GM08714 (cell line): ENCODE results near the gene CCNI.
"Not testable (repeated sequence)": the region's sequence is repeated elsewhere in the genome, so short reads cannot be mapped to it uniquely, and the experiment has no call there.

ENCODE experiments used
- H3K4me3 ChIP-seq: fragments of 200-500 bp; sonication (Bioruptor generic); 2 replicates; pipeline ENCODE4 v1.5.1; 2014; ENCODE audit warnings: mild to moderate bottlenecking, low read length, inconsistent platforms
- ZNF274 ChIP-seq: IDR thresholded peaks from 2 replicates; pipeline ENCODE4 v1.6.1; 2012; ENCODE audit warnings: mild to moderate bottlenecking, low read depth, low read length

The CCNI gene

DNA sequence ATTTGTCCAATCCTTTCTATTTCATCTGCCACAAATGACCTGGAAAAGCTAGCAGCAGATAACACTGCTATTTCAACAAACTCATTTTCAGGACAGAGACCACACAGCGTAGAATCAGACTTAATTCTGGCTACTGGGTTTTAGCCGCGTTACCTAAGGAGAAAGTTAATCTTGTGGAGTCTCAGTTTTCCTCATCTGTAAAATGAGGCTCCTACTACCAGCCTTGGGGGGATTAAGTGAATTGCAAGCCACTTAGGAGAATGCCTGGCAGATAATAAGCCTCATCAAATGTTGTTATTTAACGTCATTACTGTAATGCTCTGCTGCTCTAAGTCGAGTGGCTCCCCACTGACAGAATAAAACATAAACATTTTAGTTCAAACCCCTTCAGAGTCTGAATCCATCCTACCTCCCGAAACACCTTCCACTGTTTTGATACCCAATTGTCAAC, 1.4 kb downstream of the CCNI start:
- no peak for TF ChIP-seq ZNF274
- H3K4me3 ChIP-seq, result peak overlapping the region; percentile 71

DNA sequence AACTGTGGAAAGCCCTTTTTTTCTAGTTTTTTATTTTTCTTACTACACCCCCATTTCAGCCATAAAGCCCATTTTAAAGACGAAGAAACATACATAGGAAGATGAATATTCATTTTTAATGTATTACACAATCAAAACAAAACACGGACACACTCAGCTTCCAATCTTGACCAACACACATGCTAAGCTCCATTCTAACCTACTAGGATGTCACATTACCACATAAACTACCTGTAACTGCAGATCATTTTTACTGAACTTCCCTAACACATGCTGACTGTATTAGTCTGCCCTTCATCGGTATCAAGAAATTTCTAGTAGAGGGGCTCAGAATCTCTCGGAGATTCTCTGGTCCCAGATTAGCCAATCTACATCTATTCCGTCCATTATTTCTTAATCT, 1.8 kb downstream of the CCNI start:
- H3K4me3 ChIP-seq, result peak overlapping the region; percentile 71
- TF ChIP-seq ZNF274, result no peak

DNA sequence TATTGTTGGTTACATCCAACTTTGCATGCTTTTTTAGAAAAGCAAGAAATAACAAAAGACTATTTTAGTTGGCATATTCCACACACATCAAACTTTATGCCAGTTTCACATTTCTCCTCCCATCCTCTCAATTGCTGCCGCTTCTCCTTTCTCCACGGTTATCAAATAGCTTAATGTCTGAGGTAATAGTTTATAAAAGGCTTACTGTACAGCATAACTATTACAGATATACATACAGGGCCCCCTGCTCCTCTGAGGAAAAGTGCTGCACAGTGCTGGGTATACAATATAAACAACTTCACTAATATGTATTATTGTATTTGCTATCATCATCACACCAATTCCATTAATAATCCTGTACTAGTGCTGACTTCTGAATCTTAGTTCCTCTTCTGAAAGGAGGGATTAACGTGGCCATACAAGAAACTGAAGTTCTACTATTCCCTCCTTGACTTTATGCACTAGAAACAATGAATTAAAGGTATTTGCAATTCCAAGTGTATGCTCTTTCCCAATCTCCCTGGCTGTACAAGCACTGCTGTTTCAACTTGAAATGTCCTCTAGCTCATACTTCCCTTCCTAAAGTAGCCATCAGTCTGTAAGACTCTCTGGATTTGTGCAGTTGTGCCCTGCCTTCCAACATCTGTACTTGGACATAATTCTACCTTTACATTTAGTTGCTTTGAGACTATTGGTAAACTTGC, 2.5 kb downstream of the CCNI start:
- peak overlapping the region; percentile 71; the same call in 1 of the 2 replicates for H3K4me3 ChIP-seq
- no peak for TF ChIP-seq ZNF274

DNA sequence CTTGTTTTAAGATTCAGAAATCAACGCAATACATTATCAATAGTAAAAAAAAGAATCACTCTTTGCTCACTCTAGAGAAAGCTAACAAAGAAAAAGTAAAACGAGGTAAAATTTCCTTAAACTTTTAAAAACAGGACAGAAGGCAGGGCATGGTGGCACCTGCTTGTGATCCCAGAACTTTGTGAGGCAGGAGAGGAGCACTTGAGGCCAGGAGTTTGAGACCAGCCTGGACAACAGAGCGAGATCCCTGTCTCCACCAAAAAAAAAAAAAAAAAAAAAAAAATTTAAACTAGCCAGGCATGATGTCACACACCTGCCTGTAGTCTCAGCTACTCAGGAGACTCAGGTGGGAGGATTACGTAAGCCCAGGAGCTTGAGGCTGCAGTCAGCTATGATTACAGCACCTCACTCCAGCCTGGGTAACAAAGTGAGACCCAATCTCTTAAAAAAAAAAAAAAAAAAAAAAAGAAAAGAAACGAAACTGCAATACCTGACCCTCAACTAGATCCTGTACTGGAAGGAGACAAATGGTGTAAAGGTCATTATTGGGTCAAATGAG, 3.5 kb downstream of the CCNI start:
- H3K4me3 ChIP-seq, result peak overlapping the region; percentile 25

DNA sequence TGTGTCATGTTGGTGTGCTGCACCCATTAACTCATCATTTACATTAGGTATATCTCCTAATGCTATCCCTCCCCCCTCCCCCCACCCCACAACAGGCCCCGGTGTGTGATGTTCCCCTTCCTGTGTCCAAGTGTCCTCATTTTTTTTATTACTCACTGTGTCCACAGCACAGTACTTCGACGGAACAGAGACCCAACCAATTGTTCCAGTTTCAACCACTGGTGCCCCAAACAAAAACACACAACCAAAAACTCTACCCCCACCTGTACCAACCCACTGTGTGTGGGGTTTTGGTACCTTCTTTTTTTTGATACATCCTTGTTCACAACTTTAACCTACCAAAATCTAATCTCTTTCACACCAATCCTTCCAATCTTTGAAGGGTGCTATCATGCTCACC, 6.3 kb downstream of the CCNI start:
- not testable (repeated sequence) for H3K4me3 ChIP-seq

More for the DNA sequence above, 3.5 kb downstream of the CCNI start:
- TF ChIP-seq ZNF274, result no peak

DNA sequence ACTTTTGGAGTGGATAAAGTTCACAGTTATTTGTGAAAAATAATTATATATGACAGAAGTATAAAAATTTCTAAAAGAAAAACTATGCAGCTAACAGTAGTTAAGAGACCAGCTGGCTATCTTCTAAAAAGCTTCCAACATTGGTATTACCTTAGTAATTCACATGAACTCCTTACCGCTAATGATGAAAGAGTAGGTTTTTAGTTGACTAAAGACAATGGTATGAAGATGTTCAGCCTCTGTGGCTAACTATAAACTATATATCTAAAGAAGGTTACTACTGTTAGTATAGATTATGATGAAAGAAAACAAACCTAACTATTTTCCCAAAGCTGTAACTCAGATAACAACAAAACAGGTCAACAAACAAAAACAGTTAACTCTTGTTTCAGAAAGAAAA, 10.4 kb downstream of the CCNI start:
- no peak for TF ChIP-seq ZNF274
- no peak overlapping the region for H3K4me3 ChIP-seq

DNA sequence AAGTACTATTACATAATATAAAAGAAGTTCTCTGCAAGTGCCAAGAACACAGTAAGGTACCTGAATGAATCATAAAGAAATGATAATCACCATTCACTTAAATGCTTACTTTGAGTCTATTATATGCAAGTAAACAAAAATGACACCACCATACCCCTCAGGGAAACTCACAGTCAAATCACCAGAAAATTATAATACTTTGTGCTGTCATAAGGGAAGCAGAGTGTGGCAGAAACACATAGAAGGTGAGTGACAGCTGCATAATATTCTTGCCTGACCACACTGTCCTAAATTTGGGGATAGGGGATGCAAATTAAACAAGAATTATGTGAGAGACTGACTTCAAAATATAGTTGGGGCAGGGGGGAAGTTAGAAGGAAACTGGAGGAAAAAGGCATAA, 12.9 kb downstream of the CCNI start:
- TF ChIP-seq ZNF274, result no peak
- H3K4me3 ChIP-seq, result no peak overlapping the region

DNA sequence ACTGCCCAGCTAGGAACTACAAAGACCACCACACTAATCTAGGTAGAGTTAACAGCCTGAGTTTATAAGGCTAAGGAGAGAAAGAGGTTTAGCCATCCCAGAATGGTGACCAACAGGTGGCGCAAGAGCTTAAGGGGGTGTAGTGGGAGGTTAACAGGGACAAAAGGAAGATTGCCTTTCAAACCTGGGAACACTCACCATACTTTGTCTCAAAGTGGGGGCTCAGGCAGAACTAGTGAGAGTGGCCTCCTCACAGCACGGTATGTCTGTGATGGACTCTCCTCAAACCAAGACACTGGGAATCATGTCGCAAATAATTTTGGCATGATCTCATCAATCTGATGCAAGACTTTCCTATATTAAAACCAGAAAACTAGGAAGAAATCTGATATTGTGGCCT, 23.4 kb downstream of the CCNI start:
- TF ChIP-seq ZNF274, result no peak
- no peak overlapping the region for H3K4me3 ChIP-seq

DNA sequence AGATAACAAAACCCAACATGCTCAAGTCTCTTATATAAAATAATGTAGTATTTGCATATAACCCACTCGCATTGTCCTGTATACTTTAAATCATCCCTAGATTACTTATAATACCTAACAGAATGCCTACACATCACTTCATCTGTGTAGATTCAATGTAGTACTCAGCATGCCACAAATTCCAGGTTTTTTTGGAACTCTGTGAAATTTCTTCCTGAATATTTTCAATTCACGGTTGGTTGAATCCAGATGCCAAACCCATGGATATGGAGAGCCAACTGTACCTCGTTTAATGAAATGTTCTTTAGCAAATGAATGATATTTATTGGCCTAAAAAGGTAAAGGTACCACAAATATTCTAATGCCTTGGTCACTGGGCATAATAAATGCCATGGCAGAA, 24.8 kb downstream of the CCNI start:
- TF ChIP-seq ZNF274, result no peak
- H3K4me3 ChIP-seq, result no peak overlapping the region

DNA sequence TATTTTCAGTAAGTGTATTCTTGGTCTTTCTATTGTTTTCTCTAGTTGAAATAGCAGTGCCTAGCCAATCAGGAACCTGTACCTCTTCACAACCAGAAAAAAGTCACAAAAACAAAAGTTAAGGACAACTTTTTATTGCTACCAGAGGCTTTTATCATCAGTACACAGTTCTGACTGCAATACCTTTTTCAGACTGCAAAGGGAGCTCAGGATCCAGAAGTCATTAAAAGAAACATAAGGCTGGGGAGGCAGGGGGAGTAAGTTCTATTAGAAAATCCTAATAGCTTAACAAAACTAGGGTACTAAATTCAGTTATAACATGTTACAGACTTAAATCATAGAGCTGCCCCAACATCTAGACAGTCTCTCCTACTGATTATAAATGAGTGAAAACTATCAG, 28.8 kb downstream of the CCNI start:
- TF ChIP-seq ZNF274, result no peak

DNA sequence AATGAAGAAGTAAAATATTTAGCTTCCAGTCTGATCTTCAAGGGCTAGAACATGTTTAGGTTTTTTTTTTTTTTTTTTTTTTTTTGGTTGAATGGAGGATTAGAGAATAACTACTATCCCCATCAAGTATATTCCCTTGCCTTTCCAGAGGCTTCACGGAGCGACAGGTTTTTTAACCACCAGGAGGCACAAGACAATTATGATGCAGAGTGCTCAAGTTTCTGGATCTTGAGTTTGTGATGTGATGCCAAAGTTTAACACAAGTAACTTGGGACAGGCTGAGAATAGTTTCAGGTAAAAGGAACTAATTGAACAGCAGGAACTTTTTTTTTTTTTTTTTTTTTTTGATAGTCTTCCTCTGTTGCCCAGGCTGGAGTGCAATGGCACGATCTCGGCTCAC, 30.3 kb downstream of the CCNI start:
- H3K4me3 ChIP-seq, result no peak overlapping the region
- no peak for TF ChIP-seq ZNF274

More for the DNA sequence above, 28.8 kb downstream of the CCNI start:
- no peak overlapping the region for H3K4me3 ChIP-seq

DNA sequence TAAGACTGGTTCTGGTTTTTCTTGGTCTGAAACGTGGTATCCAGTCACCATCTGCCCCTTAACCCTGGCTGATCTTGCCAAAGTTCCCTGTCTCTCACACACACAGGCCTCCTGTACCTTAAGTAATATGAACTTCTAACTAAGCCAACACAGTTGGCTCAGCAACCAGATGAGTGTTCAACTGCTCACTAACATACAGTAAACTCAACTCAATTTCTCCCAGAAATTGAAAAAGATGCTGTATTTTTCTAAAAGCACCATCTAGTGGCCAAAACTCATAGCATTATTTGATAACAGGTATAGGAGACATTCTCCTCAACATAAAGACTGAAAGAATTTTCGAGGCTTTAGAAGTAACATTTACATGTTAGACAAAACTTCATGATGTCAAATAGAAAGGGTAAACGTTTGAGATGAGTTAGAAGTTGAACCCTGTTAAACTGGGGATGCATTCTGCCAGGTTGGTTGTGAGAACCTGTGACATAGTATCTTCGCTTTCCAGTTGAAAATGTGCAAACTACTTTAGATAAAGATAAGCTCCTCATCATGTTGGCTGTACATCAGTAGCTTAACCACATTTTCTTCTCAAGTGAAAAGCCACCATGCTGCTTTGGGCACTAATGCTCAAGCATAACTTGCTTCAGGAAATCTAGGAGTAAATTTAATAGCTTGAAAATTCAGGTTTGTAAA, 31.2 kb downstream of the CCNI start:
- H3K4me3 ChIP-seq, result no peak overlapping the region

DNA sequence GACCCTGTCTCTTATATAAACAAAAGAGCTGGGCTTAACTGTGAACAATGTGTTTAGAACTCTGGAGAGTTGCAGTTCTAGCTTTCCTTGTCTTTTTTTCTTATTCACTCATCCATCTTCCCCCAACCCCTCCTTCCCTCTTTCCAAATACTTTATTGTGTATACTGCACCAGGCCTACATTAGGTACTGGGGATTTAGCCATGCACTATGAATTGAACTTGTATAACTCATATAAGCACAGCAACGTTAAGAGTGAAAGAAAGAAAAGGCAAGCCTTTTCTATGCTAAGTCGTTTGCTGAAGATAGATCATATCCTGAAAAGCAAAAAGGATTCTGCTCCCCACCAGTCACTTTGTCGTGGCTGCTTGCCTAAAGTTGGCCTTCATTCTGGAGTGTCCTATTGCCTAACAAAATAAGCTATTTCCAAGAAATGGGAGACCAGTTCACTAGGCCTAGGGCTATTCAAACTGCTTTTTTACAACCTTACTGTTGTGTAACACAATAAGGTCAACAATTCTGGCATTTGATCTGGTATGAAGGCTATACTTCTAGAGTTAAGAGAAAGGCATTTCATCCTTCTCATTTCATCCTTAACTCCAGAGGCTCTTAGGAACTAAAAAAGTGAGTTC, 32.2 kb downstream of the CCNI start:
- TF ChIP-seq ZNF274, result no peak
- no peak overlapping the region for H3K4me3 ChIP-seq

More for the DNA sequence above, 31.2 kb downstream of the CCNI start:
- TF ChIP-seq ZNF274, result no peak

DNA sequence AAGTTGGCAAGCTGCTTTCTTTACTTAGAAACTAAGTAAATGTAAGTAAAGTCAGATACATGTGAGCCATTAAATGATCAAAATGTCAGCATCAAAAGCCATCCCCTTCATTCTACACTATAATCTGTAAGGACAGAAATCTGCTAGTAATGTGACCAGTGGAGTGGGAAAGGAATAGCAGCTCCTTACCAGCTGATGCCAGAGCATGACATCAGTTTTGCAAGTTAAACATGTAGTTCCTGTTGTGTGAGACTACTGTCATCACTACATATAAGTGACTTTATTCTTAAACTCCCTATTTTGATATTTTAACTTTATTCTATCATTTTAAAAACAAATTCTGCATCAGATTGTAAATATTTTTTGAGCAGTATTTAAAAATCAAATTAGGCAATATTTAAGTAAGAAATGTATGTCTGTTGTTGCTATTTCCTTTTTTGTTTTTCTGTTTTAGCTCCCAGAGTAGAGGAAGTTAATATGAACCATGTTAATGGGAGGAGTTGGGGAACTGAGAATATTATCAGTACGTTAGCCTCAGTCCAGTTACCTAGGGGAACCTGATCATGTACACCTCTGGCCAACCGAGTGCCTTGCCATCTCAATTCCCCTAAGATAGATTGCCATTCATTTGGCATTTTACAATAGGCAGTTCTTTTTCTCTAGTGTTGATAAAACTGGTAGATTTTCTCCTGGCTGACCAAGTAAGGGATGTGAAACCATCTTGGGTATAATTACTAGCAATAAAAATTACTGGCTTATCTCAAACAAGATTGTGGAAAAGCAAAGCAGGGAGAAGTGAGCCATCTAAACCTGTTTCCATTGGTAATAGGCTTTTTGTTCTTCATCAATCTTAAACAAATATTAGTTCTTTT, 34.7 kb downstream of the CCNI start:
- no peak for TF ChIP-seq ZNF274
- H3K4me3 ChIP-seq, result no peak overlapping the region

DNA sequence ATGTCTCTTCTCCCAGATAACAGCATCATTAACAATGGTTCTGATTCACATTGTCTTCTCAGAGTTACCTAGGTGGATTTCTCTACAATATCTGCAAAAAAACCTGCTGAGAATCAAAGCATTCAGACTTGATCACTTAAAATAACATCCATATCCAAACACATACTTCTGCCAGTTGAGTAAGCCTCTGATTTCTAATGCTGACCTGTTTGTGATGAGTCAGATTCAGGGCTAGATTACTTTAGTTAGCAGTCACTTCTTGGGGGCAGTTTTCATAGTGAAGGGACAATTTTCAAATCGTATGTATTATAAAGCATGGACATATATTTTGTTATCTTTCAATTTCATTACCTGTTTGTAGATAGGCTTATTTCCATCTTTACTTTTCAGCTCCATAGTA, 35.5 kb downstream of the CCNI start:
- no peak for TF ChIP-seq ZNF274
- H3K4me3 ChIP-seq, result no peak overlapping the region
